Activated naive CD4-positive, alpha-beta T cell treated with anti-CD3 and anti-CD28 coated beads, Interleukin-2, amount 50 U/mL, for 16 hours (primary cell): ENCODE results near the gene C17orf107.
A peak's percentile ranks its signal among the peaks of the same experiment; 100 is the strongest.

Experiments
- DNase-seq: peaks from one replicate; pipeline ENCODE4 v3.0.0-alpha.2; 2020

Gene C17orf107

DNA sequence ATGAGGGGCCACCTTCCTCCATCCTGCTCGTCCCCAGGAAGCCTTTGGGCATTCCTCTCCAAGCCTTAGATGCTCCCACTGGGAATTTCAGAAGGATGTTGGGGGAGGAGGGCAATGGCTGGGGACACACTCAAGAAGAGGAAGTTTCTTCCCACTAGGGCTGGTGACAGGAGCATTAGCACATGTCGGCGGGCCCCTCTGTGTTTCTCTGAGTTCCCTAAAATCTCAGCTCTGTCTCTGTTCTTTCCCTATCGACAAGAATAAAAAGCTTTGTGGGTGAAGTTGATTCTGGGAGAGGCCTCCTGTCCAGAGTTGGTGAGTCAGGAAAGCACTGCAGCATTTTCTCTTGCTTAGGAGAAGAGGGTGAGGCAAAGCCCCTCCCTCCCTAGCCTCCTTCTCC is 19.7 kb upstream of the C17orf107 start:
- DNase-seq, result no peak

DNA sequence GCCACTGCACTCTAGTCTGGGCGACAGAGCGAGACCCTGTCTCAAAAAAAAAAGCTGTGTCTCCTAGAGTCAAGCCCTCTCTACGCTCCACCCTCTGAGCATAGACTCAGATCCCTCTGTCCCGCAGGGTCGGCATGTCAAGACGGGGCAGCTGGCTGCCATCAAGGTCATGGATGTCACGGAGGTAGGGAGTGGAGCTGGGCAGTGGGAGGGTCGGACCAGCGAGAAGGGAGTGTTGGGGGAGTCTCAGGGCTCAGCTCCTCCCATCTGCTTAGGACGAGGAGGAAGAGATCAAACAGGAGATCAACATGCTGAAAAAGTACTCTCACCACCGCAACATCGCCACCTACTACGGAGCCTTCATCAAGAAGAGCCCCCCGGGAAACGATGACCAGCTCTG is 18.5 kb upstream of the C17orf107 start:
- no peak for DNase-seq

DNA sequence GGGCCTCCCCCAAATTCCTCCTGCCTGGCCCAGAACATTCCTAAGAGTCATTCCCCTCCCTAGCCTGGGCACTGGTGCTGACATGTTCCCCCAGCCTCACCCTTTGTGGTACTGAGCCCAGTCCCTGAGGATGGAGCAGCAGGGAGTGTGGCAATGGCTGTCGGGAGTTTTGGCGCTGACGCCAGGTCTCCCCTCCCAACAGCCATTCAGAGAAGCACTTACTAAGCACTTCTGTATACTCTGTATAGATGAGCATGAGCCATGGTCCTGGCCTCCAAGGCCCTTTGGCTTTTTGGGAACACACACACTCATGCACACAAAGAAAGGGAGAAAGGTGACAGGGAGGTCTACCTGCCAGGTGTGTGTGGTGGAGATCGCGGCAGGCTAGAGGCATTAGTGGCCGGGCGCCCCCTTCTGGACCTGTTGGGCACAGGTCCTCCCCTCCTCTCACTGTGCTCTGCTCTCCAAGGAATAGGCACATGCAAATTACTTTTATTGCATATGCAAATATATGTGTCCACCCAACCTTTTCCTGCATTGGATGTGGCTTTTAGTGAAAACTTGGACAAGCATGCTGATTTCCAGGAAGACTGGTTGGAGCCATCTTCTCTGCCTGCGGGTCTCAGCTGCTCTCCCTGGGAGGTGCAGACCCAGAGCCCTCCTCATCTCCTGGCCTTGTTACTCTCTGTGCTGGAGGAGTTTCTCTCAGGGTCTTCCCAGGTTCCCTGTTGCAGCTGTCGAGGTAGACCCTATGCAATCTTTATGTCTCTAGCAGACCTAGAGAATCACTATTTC is 17.4 kb upstream of the C17orf107 start:
- DNase-seq, result peak; percentile 70

DNA sequence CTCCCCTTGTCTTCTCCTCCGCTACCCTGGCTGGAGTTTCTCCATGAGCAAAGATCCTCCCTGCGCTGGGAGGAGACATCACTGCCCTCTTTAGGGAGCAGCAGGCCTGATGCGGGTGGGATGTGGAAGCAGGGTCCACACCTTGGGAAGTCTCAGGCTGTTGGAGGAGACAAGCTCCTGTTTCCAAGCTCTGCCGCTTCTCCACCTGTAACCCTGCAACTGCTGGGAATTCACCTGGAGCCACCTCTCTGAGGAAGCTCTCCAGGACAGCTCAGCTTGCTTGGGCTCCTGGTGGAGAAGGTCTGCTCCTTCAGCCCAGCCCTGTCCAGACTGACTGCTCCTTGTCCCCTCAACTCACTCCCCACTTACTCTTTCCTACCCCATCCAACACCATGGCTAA is 14.8 kb upstream of the C17orf107 start:
- DNase-seq, result no peak

DNA sequence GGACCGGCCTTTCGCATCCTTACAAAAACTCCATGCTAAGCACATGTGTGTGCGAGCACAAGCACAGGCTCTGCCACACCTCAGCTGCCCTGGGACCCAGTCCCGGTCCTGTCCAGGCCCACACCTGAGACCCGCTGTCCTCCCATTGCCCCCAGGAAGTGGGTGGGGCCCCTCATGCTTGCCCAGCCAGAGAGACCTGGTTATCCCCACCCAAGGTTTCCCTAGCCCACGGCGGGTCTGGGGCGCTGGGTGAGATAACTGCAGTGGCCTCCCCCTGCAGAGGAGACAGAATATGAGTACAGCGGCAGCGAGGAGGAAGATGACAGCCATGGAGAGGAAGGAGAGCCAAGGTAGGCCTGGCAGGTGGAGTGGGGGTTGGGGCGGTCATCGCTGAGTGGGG is 12.5 kb upstream of the C17orf107 start:
- no peak for DNase-seq

DNA sequence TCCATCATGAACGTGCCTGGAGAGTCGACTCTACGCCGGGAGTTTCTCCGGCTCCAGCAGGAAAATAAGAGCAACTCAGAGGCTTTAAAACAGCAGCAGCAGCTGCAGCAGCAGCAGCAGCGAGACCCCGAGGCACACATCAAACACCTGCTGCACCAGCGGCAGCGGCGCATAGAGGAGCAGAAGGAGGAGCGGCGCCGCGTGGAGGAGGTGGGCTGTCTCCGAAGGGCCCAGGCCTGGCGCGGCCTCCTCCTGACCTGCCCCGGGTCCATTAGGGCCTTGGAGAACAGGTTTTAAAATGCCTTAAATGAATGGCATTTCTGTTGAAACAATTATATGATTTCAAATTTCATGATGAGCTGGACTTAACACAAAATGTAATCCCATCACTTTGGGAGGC is 11.8 kb upstream of the C17orf107 start:
- DNase-seq, result no peak

DNA sequence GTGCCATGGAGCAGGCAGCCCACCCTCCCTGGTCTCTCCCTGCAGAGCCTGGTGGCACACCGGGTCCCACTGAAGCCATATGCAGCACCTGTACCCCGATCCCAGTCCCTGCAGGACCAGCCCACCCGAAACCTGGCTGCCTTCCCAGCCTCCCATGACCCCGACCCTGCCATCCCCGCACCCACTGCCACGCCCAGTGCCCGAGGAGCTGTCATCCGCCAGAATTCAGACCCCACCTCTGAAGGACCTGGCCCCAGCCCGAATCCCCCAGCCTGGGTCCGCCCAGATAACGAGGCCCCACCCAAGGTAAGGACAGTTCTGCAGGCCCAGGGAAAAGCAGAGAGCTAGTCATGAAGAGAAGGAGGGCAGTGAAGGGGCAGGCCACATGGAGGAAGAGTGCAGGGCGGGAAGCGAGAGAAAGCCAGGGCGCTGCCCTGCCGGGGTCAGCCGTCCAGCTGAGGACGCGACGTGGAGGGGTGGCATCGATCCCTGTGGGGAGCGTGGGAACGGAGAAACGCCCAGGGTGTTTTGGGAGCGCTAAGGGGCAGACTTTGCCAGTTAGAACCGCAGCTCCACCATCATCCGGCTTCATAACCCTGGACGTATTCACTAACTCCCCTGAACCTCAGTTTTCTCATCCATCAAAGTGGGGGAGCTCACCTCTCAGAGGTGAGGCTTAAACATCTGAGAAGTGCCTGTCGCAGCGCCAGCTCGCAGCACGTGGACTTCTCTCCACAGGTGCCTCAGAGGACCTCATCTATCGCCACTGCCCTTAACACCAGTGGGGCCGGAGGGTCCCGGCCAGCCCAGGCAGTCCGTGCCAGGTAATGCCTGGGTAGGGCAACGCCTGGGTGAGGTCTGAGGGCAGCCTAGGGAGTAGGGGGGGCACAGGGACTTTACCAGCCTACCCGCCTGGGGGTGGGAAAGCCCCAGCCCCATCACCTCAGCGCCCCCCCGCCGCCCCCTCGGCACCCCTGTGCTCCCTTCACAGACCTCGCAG is 7.6 kb upstream of the C17orf107 start:
- DNase-seq, result no peak

DNA sequence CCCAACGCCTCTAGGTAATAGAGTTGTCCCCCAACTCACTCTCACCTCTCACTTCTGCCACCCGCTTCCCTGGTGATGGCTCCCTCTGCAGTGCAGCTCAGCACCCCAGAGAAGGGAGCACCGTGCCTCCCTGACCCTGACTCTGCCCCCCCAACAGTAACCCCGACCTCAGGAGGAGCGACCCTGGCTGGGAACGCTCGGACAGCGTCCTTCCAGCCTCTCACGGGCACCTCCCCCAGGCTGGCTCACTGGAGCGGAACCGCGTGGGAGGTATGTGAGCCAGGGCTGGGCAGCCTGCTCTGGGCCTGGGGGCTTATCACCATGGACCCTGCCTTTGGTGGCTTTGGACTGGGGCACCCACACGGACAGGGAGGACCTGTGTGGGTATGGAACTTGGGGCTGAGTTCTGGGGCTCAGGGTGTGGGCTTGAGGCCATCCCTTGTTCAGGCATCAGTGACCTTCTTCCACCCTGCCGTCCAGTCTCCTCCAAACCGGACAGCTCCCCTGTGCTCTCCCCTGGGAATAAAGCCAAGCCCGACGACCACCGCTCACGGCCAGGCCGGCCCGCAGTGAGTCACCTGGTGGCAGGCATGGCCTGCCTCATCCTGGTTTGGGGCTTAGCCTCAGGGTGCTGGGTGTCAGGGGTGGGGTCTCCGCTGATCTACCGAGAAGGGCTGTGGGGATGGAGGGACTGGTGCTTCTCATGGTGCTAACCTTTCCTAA is 6.7 kb upstream of the C17orf107 start:
- DNase-seq, result no peak

DNA sequence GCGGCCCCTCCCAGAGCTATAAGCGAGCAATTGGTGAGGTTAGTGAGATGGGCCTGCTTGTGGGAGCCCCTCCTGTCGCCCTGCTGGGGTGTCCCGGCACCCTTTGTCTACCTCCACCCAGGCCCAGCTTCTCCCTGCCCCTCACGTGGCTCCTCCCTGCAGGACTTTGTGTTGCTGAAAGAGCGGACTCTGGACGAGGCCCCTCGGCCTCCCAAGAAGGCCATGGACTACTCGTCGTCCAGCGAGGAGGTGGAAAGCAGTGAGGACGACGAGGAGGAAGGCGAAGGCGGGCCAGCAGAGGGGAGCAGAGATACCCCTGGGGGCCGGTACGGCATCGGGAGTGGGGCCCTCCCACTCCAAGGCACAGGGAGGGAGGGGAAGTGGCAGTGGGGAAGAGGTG is 6.1 kb upstream of the C17orf107 start:
- DNase-seq, result no peak

DNA sequence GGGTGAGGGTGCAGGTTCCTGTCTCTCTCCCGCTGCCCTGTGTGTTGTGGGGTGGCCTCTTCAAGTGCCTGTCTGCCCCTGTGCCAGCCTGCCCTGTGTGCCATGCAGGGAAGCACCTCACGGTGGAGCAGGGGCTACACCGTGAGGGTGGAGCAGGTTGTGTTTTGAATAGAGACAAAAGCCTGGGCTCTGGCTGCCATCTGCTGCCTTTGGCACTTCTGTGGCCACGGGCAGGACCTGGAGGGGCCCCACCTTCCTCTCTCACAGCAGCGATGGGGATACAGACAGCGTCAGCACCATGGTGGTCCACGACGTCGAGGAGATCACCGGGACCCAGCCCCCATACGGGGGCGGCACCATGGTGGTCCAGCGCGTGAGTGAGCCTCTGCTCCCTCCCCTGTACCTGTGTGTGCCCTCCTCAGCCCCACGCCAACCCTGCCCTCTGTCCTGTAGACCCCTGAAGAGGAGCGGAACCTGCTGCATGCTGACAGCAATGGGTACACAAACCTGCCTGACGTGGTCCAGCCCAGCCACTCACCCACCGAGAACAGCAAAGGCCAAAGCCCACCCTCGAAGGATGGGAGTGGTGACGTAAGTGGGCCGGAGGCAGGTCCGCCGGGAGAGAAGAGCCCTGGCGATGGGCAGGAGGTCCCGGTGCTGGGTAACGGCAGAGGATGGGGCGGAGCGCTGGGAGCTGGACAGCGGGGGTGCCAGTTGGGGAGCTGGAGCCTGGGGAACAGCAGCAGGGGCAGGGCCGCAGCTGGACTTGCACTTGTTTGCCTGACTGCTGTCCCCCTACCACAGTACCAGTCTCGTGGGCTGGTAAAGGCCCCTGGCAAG is 5.4 kb upstream of the C17orf107 start:
- DNase-seq, result no peak

DNA sequence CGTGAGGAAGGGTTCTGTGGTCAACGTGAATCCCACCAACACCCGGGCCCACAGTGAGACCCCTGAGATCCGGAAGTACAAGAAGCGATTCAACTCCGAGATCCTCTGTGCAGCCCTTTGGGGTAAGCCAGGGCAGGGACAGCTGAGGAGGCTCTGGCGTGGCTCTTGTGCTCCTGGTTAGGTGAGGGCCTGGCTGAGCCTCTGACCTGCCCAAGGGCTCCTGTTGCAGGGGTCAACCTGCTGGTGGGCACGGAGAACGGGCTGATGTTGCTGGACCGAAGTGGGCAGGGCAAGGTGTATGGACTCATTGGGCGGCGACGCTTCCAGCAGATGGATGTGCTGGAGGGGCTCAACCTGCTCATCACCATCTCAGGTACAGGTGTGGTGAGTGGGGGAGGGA is 4.2 kb upstream of the C17orf107 start:
- no peak for DNase-seq

DNA sequence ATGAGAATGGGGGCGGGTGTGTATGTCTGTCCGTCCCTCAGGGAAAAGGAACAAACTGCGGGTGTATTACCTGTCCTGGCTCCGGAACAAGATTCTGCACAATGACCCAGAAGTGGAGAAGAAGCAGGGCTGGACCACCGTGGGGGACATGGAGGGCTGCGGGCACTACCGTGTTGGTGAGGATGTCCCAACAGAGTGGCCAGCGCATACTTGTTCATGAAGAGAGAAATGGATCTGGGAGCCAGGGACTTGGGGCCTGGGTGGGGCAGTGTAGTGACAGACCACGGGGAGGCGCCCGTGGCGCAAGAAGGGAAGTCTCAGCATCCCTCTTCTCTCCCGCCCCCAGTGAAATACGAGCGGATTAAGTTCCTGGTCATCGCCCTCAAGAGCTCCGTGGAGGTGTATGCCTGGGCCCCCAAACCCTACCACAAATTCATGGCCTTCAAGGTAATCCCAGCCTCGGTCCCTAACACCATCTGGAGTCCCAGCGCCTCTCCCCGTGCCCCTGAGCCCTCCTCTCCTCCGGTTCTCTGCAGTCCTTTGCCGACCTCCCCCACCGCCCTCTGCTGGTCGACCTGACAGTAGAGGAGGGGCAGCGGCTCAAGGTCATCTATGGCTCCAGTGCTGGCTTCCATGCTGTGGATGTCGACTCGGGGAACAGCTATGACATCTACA is 3.5 kb upstream of the C17orf107 start:
- no peak for DNase-seq

DNA sequence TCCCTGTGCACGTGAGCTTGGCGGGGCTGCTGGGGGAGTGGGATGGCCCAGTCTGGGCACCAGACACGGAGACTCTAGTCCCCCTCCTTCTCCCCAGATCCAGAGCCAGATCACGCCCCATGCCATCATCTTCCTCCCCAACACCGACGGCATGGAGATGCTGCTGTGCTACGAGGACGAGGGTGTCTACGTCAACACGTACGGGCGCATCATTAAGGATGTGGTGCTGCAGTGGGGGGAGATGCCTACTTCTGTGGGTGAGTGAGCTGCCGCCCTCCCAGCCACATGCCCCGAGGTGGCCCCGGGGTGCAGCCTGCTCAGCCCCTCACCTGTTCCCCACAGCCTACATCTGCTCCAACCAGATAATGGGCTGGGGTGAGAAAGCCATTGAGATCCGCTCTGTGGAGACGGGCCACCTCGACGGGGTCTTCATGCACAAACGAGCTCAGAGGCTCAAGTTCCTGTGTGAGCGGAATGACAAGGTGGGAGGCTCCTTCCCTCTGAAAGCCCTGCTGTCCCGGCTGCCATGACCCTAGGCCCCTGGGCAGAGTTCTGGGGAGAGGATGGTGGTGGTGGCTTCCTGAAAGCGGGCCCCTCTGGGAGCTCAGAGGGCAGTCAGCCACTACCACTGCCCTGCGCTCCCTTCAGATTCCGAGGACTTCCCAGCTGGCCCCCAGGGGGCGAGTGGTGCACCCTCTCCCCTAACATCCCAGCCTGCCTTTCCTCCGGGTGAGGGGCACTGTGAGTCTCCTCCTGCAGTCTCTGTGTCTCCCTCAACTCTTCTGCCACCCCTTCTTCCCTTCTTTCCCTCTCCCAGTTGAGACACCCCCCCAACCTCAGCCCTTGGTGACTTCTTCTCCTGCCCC is 2.8 kb upstream of the C17orf107 start:
- DNase-seq, result no peak

DNA sequence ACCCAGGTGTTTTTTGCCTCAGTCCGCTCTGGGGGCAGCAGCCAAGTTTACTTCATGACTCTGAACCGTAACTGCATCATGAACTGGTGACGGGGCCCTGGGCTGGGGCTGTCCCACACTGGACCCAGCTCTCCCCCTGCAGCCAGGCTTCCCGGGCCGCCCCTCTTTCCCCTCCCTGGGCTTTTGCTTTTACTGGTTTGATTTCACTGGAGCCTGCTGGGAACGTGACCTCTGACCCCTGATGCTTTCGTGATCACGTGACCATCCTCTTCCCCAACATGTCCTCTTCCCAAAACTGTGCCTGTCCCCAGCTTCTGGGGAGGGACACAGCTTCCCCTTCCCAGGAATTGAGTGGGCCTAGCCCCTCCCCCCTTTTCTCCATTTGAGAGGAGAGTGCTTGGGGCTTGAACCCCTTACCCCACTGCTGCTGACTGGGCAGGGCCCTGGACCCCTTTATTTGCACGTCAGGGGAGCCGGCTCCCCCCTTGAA is 2.1 kb upstream of the C17orf107 start:
- DNase-seq, result no peak

DNA sequence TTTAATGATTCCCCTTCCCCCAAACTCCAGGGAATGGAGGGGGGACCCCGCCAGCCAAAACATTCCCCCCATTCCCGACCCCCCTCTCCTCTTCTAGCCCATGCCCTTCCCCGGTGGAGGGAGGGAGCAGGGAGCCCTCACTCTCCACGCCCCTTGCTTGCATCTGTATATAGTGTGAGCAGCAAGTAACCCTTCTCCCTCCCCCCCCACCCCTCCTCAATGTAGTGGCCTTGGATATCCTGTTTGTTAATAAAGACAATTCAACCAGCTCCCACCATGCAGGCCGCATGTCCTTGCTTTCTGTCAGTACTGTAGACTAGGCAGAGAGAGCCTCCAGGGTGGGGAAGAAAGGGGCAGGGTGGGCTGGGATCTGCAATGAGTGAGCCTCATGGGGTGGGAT is 1.6 kb upstream of the C17orf107 start:
- no peak for DNase-seq

DNA sequence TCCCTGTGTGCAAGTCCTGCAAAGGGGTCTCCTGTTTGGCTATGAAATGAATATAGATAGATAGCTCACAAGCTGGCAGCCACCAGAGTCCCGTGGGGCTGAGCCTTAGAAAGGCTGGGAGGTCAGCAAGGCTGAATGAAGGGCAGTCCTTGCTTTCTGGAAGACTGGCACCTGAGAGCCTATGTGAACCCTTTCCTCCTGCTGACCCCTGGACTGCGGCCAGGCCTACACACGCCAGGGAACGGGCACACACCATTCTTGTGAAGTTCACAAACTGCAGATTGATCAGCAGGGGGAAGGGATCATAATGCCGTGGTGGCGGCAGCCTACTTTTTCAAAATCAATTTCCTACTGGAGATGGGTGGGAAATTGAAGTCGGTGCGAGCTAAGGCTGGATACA is 985 bp upstream of the C17orf107 start:
- no peak for DNase-seq

DNA sequence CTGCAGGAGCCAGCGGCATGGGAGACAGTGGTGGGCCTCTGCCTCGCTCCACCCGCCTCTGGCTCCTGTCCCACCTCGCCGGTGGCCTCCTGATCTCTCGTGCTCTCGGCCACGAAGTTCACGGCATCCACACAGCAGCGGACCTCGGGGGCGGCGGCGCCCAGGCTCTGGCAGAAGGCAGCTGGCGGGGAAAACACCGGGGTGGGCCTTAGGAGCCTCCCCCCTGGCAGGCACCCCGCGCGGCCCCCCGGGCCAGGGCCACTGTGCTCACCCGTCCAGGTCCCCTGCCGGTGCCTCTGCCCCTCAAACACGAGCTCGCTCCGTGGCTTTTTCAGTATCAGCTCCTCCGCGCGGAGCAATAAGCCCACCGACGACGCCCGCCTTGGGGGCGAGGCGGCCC is 409 bp upstream of the C17orf107 start:
- DNase-seq, result no peak

DNA sequence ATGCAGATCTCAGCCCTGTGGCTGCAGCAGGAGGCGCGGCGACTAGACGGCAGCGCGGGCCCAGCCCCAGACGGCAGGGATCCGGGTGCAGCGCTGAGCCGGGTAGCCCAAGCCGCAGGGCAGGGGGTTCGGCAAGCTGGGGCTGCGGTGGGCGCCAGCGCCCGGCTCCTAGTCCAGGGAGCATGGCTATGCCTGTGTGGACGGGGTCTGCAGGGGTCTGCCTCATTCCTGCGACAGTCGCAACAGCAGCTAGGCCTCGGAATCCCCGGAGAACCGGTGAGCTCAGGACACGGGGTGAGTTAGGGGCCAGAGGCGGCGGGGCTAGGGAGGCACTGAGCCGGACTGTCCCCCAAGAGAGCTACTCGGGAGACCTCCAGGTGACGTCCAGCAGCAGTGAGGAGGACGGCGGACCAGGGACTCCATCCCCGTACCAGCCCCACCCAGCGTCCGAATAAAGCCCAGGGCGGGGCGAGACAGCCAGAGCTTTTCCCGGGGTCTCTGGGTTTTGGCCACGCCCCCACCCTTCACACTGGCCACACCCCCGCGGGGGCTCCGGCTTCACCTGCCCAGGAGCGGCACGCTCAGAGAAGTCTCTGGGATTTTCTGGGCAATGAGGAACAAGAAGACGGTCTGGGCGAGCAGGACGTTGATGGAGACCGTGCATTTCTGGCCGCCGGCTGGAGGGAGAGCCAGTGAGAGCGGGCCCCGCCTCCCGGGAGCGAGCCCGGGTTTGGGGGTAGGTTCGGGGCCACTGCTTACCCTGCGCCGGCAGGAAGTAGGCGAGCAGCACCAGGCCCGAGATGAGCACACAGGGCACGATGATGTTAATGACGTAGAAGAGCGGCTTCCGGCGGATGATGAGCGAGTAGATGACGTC is 1.1 kb downstream of the C17orf107 start:
- peak; percentile 54 for DNase-seq

DNA sequence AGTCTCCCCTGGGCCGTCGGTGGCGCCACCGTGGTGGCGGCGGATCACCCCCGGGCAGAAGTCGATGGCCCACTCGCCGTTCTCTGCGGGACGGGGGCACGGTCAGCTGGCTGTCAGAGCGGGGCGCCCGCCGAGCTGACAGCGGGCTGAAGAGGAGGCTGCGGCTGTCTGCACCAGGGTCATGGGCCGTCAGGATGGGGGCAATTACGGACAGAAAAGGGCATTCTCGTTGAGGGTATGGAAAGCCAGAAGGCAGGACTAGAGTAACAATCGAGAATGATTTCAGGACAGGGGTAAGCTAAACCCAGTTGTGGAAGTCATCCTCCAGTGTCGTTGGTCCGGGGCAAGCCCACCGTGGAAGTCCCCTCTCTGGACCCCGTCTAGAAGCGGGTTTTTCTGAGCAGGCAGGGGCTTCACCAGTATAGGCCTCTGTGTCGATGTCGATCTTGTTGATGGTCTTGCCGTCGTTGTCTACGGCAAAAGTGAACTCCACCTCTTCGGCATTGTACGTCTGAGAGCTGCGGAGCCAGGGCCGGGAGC is 1.8 kb downstream of the C17orf107 start:
- no peak for DNase-seq
